Thyroid gland (tissue), 4 donors: Measurements from ENCODE around the gene SEL1L3.

ENCODE experiments used
- CTCF ChIP-seq, 6 experiments: fragments of 200-600 bp in 3 of 6; fragments of 450-650 bp in 3 of 6; sonication (generic) in 3 of 6; IDR thresholded peaks; one replicate each; pipeline ENCODE4 v1.5.1; 2016 to 2019; ENCODE audit warnings: antibody characterized with exemption in 6 of 6, mild to moderate bottlenecking in 2 of 6, inconsistent platforms in 1 of 6, moderate library complexity in 1 of 6
- POLR2A ChIP-seq, 2 donors: fragments of 450-650 bp; IDR thresholded peaks; one replicate each; pipeline ENCODE4 v1.6.1; 2017; ENCODE audit warnings: antibody characterized with exemption in 2 of 2, mild to moderate bottlenecking in 2 of 2, moderate library complexity in 1 of 2

GRCh38 chr4:25803720-25804225 lies 59.0 kb downstream of the SEL1L3 start:
- TF ChIP-seq CTCF (IDR thresholded peaks at IDR 0.05) (no peak), POLR2A (IDR thresholded peaks at IDR 0.05) (no peak)
